ENCODE data around the gene FNBP1L. TPM values are rescaled to one million over a fixed set of nuclear protein-coding genes. Genes with fewer than 3 reads are reported as not detected.

FNBP1L gene
- total RNA-seq, 1 donor from 2014 or later = 57.8 TPM

GRCh38 chr1:93502571-93502970 is 54.7 kb downstream of the FNBP1L start:
- H3K79me2 ChIP-seq (ENCODE audit: insufficient read depth, low read length) = peaks cover 47% of the 10 kb centered on the region
- H3K4me1 ChIP-seq (ENCODE audit: insufficient read depth, low read length) = no peaks in the 10 kb centered on the region
- no peak overlapping the region for H3K9ac ChIP-seq (ENCODE audit: low read length)
- no peak for TF ChIP-seq EZH2 (IDR thresholded peaks at IDR 0.05; ENCODE audit: insufficient read depth, low read length)
- TF ChIP-seq CTCF (IDR thresholded peaks at IDR 0.05; ENCODE audit: insufficient read depth, low read depth, low read length) = no peak
- no peak overlapping the region for H2AFZ ChIP-seq (ENCODE audit: low read depth, low read length)
- H3K9me3 ChIP-seq (ENCODE audit: insufficient read depth, low read depth, low read length) = no peaks in the 10 kb centered on the region
- H3K27me3 Mint-ChIP-seq (ENCODE audit: low read depth, unreplicated experiment) = no peaks in the 10 kb centered on the region
- no peak overlapping the region for H3K4me3 ChIP-seq (ENCODE audit: insufficient read depth, low read depth, low read length)
- peaks cover 4% of the 10 kb centered on the region for H3K36me3 Mint-ChIP-seq (ENCODE audit: low read depth, unreplicated experiment)
- no peak overlapping the region for H3K27ac ChIP-seq (ENCODE audit: low read depth, low read length)
- peaks cover 40% of the 10 kb centered on the region for H4K20me1 ChIP-seq (ENCODE audit: insufficient read depth, low read length)
- H3K4me2 ChIP-seq (ENCODE audit: low read length) = no peak overlapping the region
- FAIRE-seq = no peak
- no peak overlapping the region for H3K4me3 Mint-ChIP-seq (ENCODE audit: unreplicated experiment)
- peak; percentile 32 for DNase-seq (ENCODE audit: low read depth)
- H3K27me3 ChIP-seq (ENCODE audit: insufficient read depth, low read length) = no peaks in the 10 kb centered on the region
- H3K36me3 ChIP-seq (ENCODE audit: insufficient read depth, low read length) = no peaks in the 10 kb centered on the region
- H3K4me1 Mint-ChIP-seq (ENCODE audit: low read depth, unreplicated experiment) = peaks cover 9% of the 10 kb centered on the region
- H3K27ac Mint-ChIP-seq (ENCODE audit: unreplicated experiment) = no peak overlapping the region
- no peaks in the 10 kb centered on the region for H3K9me3 Mint-ChIP-seq (ENCODE audit: unreplicated experiment)

DNA sequence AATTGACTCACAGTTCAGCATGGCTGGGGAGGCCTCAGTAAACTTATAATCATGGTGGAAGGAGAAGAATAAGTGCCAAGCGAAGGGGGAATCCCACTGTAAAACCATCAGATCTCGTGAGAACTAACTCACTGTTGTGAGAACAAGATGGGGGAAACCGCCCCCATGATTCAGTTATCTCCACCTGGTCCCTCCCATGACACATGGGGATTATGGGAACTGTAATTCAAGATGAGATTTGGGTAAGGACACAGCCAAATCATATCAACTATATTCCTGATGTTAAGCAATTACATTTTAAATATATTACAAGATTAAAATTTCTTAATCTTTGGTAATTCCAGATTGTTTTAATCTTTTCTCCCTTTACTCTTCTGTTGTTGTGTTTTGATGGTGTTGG is 55.2 kb downstream of the FNBP1L start:
- no peak for FAIRE-seq
- Mint-ChIP-seq H3K9me3 (ENCODE audit: unreplicated experiment) (no peaks in the 10 kb centered on the region), H3K27me3 (ENCODE audit: low read depth, unreplicated experiment) (no peaks in the 10 kb centered on the region), H3K36me3 (ENCODE audit: low read depth, unreplicated experiment) (peaks cover 4% of the 10 kb centered on the region), H3K27ac (ENCODE audit: unreplicated experiment) (no peak overlapping the region), H3K4me1 (ENCODE audit: low read depth, unreplicated experiment) (peaks cover 7% of the 10 kb centered on the region), H3K4me3 (ENCODE audit: unreplicated experiment) (no peak overlapping the region)
- Histone ChIP-seq H4K20me1 (ENCODE audit: insufficient read depth, low read length) (peaks cover 37% of the 10 kb centered on the region), H3K4me3 (ENCODE audit: insufficient read depth, low read depth, low read length) (no peak overlapping the region), H3K27me3 (ENCODE audit: insufficient read depth, low read length) (no peaks in the 10 kb centered on the region), H3K27ac (ENCODE audit: low read depth, low read length) (no peak overlapping the region), H2AFZ (ENCODE audit: low read depth, low read length) (no peak overlapping the region), H3K79me2 (ENCODE audit: insufficient read depth, low read length) (peaks cover 50% of the 10 kb centered on the region), H3K9ac (ENCODE audit: low read length) (no peak overlapping the region), H3K4me1 (ENCODE audit: insufficient read depth, low read length) (no peaks in the 10 kb centered on the region), H3K4me2 (ENCODE audit: low read length) (no peak overlapping the region), H3K36me3 (ENCODE audit: insufficient read depth, low read length) (no peaks in the 10 kb centered on the region), H3K9me3 (ENCODE audit: insufficient read depth, low read depth, low read length) (no peaks in the 10 kb centered on the region)
- no peak for TF ChIP-seq CTCF (IDR thresholded peaks at IDR 0.05; ENCODE audit: insufficient read depth, low read depth, low read length)
- TF ChIP-seq EZH2 (IDR thresholded peaks at IDR 0.05; ENCODE audit: insufficient read depth, low read length) = no peak
- DNase-seq (ENCODE audit: low read depth) = no peak

DNA sequence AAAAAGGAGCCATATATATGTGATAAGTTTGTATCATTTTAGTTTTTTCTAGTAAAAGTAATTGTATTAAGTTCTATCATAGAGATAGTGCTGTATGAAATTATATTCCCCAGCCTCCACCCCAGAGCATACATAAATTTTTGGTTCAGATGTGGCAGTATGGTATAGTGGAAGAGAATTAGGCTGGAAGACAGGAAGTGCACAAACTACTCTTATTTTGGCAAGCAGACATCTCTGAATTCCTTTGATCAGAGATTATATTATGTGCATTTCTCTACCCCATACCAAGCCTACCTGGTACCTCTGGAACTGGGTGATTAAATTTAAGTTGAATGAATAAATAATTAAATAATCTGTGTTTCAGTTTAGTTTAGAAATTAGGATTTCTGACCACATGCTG is 55.9 kb downstream of the FNBP1L start:
- H3K4me2 ChIP-seq (ENCODE audit: low read length) = no peak overlapping the region
- DNase-seq (ENCODE audit: low read depth) (no peak), FAIRE-seq (no peak)
- no peaks in the 10 kb centered on the region for H3K36me3 ChIP-seq (ENCODE audit: insufficient read depth, low read length)
- H2AFZ ChIP-seq (ENCODE audit: low read depth, low read length) = no peak overlapping the region
- TF ChIP-seq CTCF (IDR thresholded peaks at IDR 0.05; ENCODE audit: insufficient read depth, low read depth, low read length) = no peak
- no peak for TF ChIP-seq EZH2 (IDR thresholded peaks at IDR 0.05; ENCODE audit: insufficient read depth, low read length)
- H3K4me1 ChIP-seq (ENCODE audit: insufficient read depth, low read length) = no peaks in the 10 kb centered on the region
- Mint-ChIP-seq H3K27me3 (ENCODE audit: low read depth, unreplicated experiment) (no peaks in the 10 kb centered on the region), H3K9me3 (ENCODE audit: unreplicated experiment) (no peaks in the 10 kb centered on the region), H3K4me3 (ENCODE audit: unreplicated experiment) (no peak overlapping the region), H3K36me3 (ENCODE audit: low read depth, unreplicated experiment) (peaks cover 7% of the 10 kb centered on the region), H3K4me1 (ENCODE audit: low read depth, unreplicated experiment) (peaks cover 6% of the 10 kb centered on the region), H3K27ac (ENCODE audit: unreplicated experiment) (no peak overlapping the region)
- peaks cover 31% of the 10 kb centered on the region for H4K20me1 ChIP-seq (ENCODE audit: insufficient read depth, low read length)
- H3K4me3 ChIP-seq (ENCODE audit: insufficient read depth, low read depth, low read length) = no peak overlapping the region
- peaks cover 50% of the 10 kb centered on the region for H3K79me2 ChIP-seq (ENCODE audit: insufficient read depth, low read length)
- H3K27me3 ChIP-seq (ENCODE audit: insufficient read depth, low read length) = no peaks in the 10 kb centered on the region
- H3K9ac ChIP-seq (ENCODE audit: low read length) = no peak overlapping the region
- no peaks in the 10 kb centered on the region for H3K9me3 ChIP-seq (ENCODE audit: insufficient read depth, low read depth, low read length)
- H3K27ac ChIP-seq (ENCODE audit: low read depth, low read length) = no peak overlapping the region

Data from astrocyte (in vitro differentiated cells and primary cell).